NCI-H82 (cell line): ENCODE measurements around the gene SPATA45.
"Not testable (repeated sequence)": the region's sequence is repeated elsewhere in the genome, so short reads cannot be mapped to it uniquely, and the experiment has no call there.

Source experiments
- DNase-seq: peaks from one replicate; lab custom pipeline; 2025; lab: John Stamatoyannopoulos, UW

The SPATA45 gene

DNA sequence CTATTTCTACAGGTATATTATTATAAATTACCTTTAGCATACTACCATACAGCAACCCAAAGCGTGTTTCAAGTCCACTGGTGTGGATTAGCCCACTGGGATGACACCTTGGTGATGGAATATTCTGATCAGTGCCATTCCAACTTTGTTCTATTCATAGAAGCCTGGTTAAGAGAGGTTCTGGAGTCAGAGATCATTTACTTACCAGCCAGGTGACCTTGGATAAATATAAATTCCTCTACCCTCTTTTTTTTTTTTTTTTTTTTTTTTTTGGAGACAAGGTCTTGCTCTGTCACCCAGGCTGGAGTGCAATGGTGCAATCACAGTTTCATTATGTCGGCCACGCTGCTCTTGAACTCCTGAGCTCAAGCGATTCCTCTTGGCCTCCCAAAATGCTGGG lies at the start of gene SPATA45:
Gene SPATA45, minus strand, starts transcription at position 101 of the 400 bp plus-strand sequence. CDS start 11,500 bp downstream, outside the sequence.
- DNase-seq: no peak

GRCh38 chr1:212892108-212892507 lies 44.7 kb upstream of the SPATA45 start:
- no peak for DNase-seq

- no peak for DNase-seq
These were observed 37.1 kb upstream of the SPATA45 start for GRCh38 chr1:212884592-212884991.

GRCh38 chr1:212879947-212880690 lies 32.7 kb upstream of the SPATA45 start:
- no peak for DNase-seq

- DNase-seq: no peak
These were observed 31.0 kb upstream of the SPATA45 start for GRCh38 chr1:212878418-212878817.

GRCh38 chr1:212873518-212873917 lies 26.1 kb upstream of the SPATA45 start:
- no peak for DNase-seq

DNA sequence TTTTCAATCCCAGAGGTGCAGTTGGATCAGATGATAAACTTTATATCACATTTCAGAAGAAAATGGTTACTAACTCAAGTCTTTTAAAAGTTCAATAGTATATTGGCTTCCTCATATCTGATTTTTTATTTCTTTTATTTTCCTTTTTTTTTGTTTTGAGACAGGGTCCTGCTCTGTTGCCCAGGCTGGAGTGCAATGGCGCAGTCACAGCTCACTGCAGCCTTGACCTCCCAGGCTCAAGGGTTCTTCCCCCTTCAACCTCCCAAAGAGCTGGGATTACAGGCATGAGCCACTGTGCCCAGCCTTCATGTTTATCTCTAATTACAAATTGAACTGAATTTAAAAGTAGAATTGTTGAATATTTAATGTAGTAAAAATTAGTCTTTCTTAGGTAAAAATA lies 24.5 kb upstream of the SPATA45 start:
- DNase-seq: no peak

- no peak for DNase-seq
These were observed 19.7 kb upstream of the SPATA45 start for GRCh38 chr1:212867192-212867591.

GRCh38 chr1:212864201-212864600 lies 16.8 kb upstream of the SPATA45 start:
- DNase-seq: no peak

DNA sequence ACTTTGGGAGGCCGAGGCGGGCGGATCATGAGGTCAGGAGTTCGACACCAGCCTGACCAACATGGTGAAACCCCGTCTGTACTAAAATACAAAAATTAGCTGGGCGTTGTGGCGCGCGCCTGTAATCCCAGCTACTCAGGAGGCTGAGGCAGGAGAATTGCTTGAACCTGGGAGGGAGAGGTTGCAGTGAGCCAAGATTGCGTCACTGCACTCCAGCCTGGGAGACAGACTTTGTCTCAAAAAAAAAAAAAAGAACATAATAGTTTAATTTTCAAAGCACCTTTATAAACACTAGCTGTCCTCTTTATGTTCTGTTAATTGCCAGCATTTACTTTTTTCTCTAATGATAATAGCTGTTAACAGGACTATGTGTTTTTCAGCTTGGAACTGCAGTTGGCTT lies 15.9 kb upstream of the SPATA45 start:
- not testable (repeated sequence) for DNase-seq

DNA sequence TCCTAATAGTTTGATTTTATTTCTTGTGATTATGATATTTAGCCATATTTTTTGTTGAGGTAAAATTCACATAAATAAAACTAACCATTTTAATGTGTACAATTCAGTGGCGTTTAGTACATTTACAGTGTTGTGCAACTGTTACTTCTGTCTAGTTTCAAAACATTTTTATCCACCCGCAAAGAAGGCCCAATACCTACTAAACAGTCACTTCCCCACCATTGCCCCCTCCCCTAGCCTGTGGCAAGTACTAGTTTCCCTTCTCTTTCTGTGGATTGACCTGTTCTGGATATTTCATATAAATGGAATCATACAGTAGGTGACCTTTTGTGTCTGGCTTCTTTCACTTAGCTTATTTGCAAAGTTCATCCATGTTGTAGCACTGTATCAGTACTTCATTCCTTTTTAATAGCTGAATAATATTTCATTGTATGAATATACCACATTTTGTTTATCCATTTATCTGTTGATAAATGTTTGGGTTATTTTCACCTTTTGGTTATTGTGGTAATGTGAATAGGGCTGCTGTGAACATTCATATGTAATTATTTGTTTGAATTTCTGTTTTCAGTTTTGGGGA lies 14.8 kb upstream of the SPATA45 start:
- no peak for DNase-seq

- peak; percentile 48 for DNase-seq
These were observed 13.5 kb upstream of the SPATA45 start for GRCh38 chr1:212860713-212861581.

GRCh38 chr1:212858461-212859265 lies 11.2 kb upstream of the SPATA45 start:
- DNase-seq: peak; percentile 72

DNA sequence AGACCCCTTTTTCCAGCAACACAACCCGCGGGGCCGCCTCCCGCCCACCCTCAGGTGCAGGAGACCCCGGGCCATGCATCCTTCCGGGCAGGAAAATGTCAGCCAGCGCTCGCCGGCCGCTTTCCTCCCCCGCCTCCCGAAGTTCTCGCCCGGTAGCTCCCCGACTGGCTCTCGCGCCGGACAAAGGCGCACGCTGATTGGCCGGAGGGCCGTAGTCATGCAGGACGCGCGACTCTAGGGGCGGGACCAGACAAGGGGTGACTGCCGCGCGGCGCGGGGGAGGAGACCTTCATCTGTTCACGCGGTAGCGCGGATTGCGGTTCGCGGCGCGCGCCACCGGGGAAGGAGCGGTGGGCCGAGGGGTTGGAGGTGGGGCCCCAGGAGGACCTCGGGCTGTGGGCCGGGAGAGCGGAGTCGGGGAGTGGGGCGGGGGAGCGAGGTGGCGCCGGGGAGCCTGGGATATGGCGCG lies 10.6 kb upstream of the SPATA45 start, which contains the start of gene FLVCR1:
Gene FLVCR1, plus strand, starts transcription at position 284 of the 469 bp plus-strand sequence. Its CDS starts 178 bp downstream, at position 462.
- peak; percentile 99 for DNase-seq

- peak; percentile 13 for DNase-seq
These were observed 9.3 kb upstream of the SPATA45 start for GRCh38 chr1:212856755-212857154.

- no peak for DNase-seq
These were observed 6.2 kb upstream of the SPATA45 start for GRCh38 chr1:212853658-212854057.

GRCh38 chr1:212852105-212852688 lies 4.7 kb upstream of the SPATA45 start:
- DNase-seq: no peak

GRCh38 chr1:212844521-212844920 lies 2.9 kb downstream of the SPATA45 start:
- not testable (repeated sequence) for DNase-seq

DNA sequence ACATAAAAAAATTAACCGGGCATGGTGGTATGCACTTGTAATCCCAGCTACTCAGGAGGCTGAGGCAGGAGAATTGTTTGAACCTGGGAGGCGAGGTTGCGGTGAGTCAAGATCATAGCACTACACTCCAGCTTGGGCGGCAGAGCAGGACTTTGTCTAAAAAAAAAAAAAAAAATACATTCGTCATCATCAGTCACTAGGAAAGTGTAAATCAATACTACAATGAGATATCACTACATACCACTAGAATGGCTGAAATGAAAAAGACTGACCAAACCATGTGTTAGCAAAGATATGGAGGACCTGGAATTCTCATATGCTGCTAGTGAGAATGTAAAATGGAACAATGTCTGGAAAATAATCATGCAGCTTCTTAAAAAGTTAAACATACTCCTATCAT lies 9.3 kb downstream of the SPATA45 start:
- DNase-seq: no peak

DNA sequence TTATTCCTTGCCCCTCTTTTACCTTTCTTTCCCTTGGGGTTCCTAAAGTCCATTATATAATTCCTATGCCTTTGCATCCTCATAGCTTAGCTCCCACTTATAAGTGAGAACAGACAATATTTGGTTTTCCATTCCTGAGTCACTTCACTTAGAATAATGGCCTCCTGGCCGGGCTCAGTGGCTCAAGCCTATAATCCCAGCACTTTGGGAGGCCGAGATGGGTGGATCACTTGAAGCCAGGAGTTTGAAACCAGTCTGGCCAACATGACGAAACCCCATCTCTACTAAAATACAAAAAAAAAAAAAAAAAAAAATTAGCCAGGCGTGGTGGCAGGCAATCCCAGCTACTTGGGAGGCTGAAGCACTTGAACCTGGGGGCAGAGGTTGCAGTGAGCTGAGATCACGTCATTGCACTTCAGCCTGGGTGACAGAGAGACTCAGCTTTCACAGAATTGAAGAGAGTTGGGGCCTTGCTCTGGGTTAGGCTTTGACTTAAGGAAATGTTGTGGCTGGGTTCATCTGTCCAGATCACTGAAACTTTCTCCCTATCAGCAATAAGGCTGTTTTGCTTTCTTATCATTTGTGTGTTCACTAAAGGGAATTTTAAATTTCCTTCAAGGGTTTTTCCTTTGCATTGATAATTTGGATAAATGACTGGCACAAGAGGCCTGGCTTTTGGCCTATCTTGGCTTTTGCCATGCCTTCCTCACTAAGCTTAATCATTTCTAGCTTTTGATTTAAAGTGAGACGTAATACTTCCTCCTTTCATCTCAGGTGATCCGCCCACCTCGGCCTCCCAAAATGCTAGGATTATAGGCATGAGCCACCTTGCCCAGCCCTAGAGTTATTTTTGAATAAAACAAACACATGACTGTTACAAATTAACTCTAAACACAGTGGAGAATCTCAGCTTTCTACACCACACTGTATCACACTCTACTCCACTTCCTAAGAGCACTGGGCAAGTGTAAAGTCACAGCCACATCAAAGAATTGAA lies 13.9 kb downstream of the SPATA45 start:
- DNase-seq: not testable (repeated sequence)
